ENCODE results near the gene IBTK.

DNA sequence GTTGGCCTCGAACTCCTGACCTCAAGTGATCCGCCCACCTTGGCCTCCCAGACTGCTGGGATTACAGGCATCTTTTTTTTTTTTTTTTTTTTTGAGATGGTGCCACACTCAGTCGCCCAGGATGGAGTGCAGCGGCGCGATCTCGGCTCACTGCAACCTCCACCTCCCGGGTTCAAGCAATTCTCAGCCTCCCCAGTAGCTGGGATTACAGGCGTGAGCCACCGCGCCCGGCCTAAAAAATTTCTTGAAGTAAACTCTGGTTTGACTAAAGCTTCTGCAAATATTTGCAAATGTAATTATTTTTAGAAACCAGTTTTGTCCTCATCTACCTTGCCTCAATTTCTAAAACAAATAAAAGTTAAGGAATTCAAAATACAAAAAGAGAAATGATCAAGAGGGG, 1.2 kb downstream of the IBTK start:
- TF ChIP-seq, protein P1, sequence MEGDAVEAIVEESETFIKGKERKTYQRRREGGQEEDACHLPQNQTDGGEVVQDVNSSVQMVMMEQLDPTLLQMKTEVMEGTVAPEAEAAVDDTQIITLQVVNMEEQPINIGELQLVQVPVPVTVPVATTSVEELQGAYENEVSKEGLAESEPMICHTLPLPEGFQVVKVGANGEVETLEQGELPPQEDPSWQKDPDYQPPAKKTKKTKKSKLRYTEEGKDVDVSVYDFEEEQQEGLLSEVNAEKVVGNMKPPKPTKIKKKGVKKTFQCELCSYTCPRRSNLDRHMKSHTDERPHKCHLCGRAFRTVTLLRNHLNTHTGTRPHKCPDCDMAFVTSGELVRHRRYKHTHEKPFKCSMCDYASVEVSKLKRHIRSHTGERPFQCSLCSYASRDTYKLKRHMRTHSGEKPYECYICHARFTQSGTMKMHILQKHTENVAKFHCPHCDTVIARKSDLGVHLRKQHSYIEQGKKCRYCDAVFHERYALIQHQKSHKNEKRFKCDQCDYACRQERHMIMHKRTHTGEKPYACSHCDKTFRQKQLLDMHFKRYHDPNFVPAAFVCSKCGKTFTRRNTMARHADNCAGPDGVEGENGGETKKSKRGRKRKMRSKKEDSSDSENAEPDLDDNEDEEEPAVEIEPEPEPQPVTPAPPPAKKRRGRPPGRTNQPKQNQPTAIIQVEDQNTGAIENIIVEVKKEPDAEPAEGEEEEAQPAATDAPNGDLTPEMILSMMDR (IDR thresholded peaks at IDR 0.05 in 8 of 11, conservative IDR thresholded peaks at IDR 0.05 in 3 of 11): no peak
- no peak for TF ChIP-seq POLR2A (IDR thresholded peaks at IDR 0.05)
- TF ChIP-seq POLR2AphosphoS5 (IDR thresholded peaks at IDR 0.05): no peak
